Measurements from ENCODE around the gene TRPC4AP.
"Not testable (repeated sequence)": the region's sequence is repeated elsewhere in the genome, so short reads cannot be mapped to it uniquely, and the experiment has no call there.

The TRPC4AP gene

DNA sequence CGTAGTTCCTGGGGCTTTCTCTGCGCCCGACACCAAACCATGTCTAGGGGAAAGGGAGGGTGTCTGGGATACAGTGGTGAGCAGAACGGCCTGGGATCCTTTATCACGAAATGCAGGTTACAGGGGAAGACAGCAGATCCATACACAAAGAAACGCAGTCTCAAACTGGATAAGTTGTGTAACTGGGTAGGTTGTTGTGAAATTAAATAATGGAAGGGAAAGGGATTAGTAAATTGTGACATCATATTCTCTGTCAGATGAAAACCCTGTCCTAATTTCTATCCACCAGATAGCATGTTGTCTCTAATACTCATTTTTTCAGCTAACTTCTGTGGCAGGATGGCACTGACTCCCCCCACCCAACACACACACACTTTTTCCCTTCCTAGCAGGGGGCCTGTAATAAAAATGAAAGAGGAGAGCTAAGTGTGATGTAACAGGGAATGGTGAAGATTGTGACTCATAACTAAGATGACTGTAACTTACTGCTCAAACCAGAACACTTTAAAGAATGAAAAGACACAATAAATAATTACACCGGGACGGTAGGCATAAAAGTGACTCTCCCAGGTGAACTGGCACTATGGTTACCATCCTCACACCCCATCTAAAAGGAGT lies 769 bp upstream of the TRPC4AP start:
- DNase-seq: no peak

DNA sequence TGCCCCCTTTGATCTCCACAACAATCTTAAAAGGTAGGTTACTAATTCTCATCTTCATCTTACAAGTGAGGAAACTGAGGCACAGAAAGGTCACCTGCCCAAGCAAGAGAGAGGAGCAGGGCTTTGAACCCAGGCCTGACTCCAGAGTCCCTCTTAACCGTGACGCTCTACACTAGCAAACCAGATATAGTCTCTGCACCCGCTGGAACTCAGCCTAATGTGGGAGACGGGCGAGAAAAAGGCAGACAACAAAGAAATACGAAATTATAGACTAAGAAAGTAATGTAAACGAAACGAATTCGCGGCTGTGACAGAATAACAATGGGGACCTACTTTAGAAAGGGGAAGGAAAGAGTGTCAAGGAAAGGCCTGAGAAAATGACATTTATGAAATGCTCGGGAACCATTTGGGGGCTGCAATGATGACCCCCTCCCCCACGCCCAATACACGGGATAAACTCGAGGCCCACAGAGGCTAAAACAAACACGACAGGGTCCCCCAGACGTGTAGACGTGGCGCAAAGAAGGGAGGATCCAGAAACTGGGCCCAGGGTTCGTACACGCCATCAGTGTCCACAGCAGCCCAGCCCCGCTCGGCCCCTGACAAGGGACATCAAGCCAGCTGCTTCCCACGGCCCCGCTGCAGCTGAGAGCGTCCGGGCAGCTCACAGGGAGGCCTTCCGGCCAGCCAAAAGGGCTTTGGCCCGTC lies 637 bp downstream of the TRPC4AP start:
- no peak for DNase-seq

- no peak for DNase-seq
Observed at GRCh38 chr20:35088231-35089145, 4.1 kb downstream of the TRPC4AP start.

DNA sequence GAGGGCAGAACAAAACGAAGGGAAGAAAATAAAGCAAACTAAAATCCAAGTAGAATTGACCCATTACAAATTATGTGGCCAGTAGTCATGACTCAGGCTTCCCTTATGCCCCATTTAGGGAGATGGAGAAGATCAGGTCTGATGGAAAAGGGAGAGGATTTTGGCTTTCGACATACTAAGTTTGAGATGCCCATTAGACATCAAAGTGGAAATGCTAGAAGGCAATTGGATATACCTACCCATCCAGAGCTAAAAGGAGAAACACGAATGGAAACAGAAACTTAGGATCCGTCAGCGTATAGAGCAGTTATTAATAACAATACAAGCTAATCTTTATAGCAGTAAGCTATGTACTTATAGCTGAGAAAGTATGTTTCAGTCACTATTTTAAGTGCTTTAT lies 4.8 kb downstream of the TRPC4AP start:
- DNase-seq: no peak

DNA sequence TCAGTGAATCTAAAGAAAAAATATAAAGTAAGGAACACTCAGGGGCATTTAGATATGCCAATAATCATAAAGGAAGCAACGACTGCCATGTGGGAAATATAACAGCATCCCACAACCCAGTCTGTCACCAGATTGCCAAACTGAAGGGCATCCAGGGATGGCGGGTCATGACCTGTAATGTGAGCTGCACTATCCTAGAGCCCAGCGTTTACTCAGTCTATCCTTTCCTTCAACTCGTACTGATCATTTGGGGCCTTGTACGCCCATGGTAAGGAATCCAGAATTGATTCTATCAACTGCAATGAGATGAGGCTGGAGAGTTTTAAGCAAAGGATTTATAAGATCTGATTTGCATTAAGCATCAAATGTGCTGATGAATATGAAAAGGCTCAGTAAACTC lies 5.3 kb downstream of the TRPC4AP start:
- DNase-seq: no peak

DNA sequence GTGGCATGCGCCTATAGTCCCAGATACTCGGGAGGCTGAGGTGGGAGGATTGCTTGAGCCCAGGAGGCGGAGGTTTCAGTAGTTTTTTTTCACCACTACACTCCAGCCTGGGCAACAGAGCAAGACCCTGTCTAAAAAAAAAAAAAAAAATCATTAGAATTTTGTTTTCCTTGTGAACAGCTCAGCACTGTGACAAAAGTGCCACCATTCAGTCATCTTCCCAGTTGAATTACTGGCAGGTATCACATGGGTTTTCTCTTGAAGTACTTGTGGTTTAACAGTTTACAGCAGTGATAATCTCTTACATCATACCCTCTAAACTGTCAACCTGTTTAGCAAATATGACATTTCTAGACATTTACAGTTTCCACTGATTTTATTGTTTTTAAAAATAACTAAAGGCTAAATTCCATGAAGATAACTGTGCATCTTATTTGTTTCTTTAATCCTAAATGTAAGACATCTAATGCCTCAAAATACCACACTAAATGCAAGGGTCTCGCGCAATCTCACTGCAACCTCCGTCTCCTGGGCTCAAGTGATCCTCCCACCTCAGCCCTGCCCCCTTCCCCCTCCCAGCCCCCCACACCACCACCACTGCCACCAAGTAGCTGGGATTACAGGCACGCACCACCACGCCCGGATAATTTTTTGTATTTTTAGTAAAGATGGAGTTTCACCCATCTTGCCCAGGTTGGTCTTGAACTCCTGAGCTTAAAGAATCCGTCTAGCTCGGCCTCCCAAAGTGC lies 7.0 kb downstream of the TRPC4AP start:
- no peak for DNase-seq

- no peak for DNase-seq
Observed at GRCh38 chr20:35084998-35085397, 7.6 kb downstream of the TRPC4AP start.

DNA sequence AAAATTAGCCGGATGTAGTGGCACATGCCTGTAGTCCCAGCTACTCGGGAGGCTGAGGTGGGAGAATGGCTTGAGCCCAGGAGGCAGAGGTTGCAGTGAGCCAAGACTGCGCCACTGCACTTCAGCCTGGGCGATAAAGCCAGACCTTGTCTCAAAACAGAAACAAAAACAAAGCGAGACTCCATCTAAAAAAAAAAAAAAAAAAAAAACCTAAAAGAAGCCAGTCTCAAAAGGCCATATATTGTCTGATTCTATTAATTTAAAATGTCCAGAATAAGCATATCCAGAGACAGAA lies 12.3 kb downstream of the TRPC4AP start:
- DNase-seq: not testable (repeated sequence)

- no peak for DNase-seq
Observed at GRCh38 chr20:35079472-35080347, 12.9 kb downstream of the TRPC4AP start.

- DNase-seq: no peak
Observed at GRCh38 chr20:35077872-35078271, 14.7 kb downstream of the TRPC4AP start.

GRCh38 chr20:35077341-35077740 lies 15.3 kb downstream of the TRPC4AP start:
- no peak for DNase-seq

GRCh38 chr20:35071436-35072153 lies 21.0 kb downstream of the TRPC4AP start:
- not testable (repeated sequence) for DNase-seq

DNA sequence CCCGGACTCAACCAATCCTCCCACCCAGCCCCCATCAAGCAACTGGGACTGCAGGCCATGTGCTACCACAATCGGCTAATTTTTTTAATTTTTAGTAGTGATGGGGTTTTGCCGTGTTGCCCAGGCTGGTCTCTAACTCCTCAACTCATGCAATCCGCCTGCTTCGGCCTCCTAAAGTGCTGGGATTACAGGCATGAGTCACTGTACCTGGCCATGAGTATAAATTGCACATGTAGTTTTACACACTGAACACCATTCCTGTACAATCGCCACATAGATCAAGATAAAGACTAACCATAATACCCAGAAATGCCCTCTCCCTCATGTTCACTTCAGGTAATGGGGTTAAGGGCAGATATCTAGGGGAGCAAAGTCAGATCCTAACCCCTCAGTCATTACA lies 26.4 kb downstream of the TRPC4AP start:
- no peak for DNase-seq

- DNase-seq: no peak
Observed at GRCh38 chr20:35065181-35065580, 27.4 kb downstream of the TRPC4AP start.

GRCh38 chr20:35063168-35063567 lies 29.4 kb downstream of the TRPC4AP start:
- DNase-seq: no peak

DNA sequence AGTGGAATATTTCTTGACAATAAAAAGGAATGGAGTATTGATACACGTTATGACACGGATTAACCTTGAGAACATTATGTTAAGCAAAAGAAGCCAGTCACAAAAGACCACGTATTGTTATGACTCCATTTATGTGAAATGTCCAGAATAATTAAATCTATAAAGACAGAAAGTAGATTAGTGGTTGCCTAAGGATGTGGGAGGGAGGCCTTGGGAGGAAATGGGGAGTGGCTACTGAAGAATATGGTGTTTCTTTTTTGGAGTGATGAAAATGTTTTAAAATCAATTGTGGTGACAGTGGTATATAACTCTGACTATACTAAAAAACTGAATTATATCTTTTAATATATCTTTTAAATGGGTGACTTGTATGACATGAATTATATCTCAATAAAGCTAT lies 30.1 kb downstream of the TRPC4AP start:
- no peak for DNase-seq

DNA sequence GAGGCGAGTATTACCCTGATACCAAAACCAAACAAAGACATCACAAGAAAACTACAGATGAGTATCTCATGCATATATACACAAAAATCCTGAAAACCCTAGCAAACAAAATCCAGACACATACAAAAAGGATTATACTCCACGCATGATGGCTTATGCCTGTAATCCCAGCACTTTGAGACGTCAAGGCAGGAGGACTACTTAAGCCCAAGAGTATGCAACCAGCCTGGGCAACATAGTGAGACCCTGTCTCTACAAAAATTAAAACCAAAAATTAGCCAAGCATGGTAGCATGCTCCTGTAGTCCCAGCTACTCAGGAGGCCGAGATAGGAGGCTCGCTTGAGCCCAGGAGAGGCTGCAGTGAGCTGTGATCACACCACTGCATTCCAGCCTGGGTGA lies 32.4 kb downstream of the TRPC4AP start:
- no peak for DNase-seq

DNA sequence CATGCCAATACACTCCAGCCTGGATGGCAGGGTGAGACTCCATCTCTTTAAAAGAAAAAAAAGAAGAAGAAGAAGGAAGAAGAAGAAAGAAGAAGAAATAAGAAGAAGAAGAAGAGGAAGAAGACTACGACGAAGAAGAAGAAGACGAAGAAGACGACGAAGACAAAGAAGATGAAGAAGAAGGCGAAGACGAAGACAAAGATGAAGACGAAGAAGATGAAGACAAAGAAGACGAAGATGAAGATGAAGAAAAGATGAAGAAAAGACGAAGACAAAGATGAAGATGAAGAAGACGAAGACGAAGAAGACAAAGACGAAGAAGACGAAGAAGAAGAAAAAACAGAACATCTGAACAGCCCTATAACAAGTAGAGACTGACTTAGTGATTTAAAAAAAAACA lies 33.0 kb downstream of the TRPC4AP start:
- DNase-seq: no peak

GRCh38 chr20:35059110-35059509 lies 33.5 kb downstream of the TRPC4AP start:
- DNase-seq: no peak

GRCh38 chr20:35055445-35056276 lies 36.9 kb downstream of the TRPC4AP start:
- DNase-seq: no peak

DNA sequence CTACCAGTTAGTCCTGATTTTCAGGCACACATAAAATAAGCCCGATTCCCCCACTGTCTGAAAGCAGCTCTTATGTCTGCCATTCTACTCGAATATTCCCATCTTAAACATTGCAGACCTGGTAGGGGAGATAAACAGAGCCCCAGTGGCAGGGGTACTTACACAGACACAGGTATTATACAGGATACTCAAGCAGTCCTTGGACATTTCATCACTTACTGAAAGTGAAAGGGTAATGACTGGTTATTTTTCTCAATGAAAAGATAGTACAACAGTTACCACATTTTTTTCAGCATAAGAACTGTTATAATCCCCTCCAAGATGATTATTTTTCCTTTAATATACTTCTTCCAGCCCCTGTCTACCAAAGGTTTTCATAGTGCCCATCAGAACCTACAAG lies 37.8 kb downstream of the TRPC4AP start:
- no peak for DNase-seq

Data from left hindlimb (tissue), 1 donor.